Measurements from ENCODE around the gene TAGLN.

DNA sequence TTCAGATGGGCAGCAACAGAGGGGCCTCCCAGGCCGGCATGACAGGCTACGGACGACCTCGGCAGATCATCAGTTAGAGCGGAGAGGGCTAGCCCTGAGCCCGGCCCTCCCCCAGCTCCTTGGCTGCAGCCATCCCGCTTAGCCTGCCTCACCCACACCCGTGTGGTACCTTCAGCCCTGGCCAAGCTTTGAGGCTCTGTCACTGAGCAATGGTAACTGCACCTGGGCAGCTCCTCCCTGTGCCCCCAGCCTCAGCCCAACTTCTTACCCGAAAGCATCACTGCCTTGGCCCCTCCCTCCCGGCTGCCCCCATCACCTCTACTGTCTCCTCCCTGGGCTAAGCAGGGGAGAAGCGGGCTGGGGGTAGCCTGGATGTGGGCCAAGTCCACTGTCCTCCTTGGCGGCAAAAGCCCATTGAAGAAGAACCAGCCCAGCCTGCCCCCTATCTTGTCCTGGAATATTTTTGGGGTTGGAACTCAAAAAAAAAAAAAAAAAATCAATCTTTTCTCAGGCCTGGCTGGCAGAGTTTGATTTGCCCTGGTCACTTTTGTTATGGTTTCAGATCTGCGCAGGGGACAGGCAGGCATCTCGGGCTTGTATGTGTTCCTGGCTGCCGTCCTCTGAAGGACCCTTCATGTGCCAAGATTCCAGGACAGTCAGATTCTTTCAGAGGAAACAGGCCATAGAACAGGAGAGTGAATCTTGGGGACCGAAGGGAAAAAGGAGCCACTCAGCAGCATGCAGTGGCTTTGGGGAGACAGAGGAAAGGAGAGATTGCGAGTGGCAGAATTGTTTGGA is 5.3 kb downstream of the TAGLN start:
- TF ChIP-seq EZH2 (IDR thresholded peaks at IDR 0.05; ENCODE audit: borderline replicate concordance, insufficient read depth, low read depth, low read length, poor library complexity, severe bottlenecking) (no peak), CTCF (IDR thresholded peaks at IDR 0.05) (no peak)

Measured in B cell (primary cell).